HL-60 (cell line): ENCODE results near the gene TMEM184A.

Experiments
- DNase-seq, 2 experiments: peaks; one replicate each; pipeline ENCODE4 v3.0.0-alpha.2; 2010 to 2020; ENCODE audit warnings: low read depth in 1 of 2, low spot score in 1 of 2
- H3K27ac ChIP-seq: fragments of 250-450 bp; sonication (Bioruptor Pico); replicated peaks from 2 replicates; pipeline ENCODE4 v1.5.1; 2020; ENCODE audit warnings: mild to moderate bottlenecking, moderate library complexity
- H3K27me3 ChIP-seq: fragments of 250-450 bp; sonication (Bioruptor Pico); 2 replicates; pipeline ENCODE4 v1.5.1; 2021; ENCODE audit warnings: mild to moderate bottlenecking, moderate library complexity; ENCODE audit not compliant: insufficient read depth, poor library complexity, severe bottlenecking
- H3K4me3 ChIP-seq: replicated peaks from 2 replicates; pipeline ENCODE4 v1.5.1; 2011; ENCODE audit warnings: mild to moderate bottlenecking, control low read depth, low read length; ENCODE audit not compliant: insufficient read depth
- CTCF ChIP-seq: IDR thresholded peaks from one replicate; pipeline ENCODE4 v1.5.1; 2011; ENCODE audit warnings: low read length, control low read depth, inconsistent platforms; ENCODE audit not compliant: insufficient read depth
- GABPA ChIP-seq: IDR thresholded peaks from 2 replicates; pipeline ENCODE4 v1.6.1; 2012; ENCODE audit warnings: low read depth
- POLR2AphosphoS5 ChIP-seq: IDR thresholded peaks from 2 replicates; pipeline ENCODE4 v1.6.1; 2012; ENCODE audit warnings: low read depth
- REST ChIP-seq: IDR thresholded peaks from 2 replicates; pipeline ENCODE4 v1.6.1; 2012; ENCODE audit warnings: low read depth; ENCODE audit not compliant: insufficient replicate concordance
- SPI1 ChIP-seq: IDR thresholded peaks from 2 replicates; pipeline ENCODE4 v1.6.1; 2012; ENCODE audit warnings: low read depth, mild to moderate bottlenecking, borderline replicate concordance

Gene TMEM184A

DNA sequence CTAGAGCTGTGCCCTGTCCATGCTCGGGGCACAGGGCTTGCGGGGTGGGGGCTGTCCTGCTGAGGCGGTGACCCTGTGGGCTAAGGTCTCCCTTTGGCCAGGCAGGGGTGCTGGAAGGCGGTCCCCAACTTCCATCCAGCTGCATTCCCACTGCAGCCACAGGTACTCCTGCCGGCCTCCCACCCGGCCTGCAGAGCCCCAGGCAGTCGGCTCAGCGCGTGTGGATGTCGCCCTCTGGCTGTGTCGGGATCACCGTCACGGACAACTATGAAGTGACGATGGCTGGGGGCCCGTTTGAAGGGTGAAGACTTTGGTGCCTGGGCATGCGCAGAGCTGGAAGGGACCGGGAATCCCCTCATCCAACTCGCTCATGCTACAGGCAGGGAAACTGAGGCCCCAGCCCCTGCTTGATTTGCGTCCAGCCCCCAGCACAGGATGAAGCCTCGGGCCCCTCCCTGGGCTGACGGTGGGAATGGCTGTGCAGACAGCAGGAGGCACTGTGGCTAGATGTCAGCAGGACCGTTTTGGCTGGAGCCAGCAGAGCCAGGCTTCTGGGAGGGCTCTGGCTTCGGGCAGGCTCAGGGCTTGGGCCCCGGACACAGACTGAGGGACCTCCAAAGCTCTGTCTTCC lies 2.3 kb upstream of the TMEM184A start:
- DNase-seq: no peak
- H3K27ac ChIP-seq: no peak overlapping the region
- H3K27me3 ChIP-seq: no peaks in the 10 kb centered on the region
- TF ChIP-seq REST (no peak), GABPA (no peak), SPI1 (no peak), POLR2AphosphoS5 (no peak), CTCF (no peak)
- no peak overlapping the region for H3K4me3 ChIP-seq

DNA sequence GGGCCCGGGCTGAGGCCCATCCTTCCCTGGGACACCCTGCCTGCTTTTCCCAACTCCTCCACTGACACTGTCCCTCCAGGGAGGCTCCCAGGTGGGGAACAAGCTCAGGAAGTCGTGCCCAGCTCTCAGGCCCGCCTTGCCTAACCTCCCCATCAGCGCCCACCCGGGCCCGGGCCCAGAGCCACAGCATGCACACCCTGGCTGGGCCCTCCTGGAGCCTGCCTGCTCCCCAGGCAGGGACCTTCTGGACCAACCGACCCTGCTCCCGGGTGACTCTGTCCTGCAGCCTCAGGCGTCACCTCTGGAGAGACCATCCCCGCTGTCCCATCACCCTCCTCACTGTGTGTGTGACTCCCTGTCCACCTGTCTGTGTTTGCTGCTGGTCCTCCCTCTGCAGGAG lies 1.8 kb upstream of the TMEM184A start:
- Histone ChIP-seq H3K27ac (no peak overlapping the region), H3K4me3 (no peak overlapping the region), H3K27me3 (no peaks in the 10 kb centered on the region)
- no peak for DNase-seq
- no peak for TF ChIP-seq SPI1
- TF ChIP-seq CTCF: no peak
- no peak for TF ChIP-seq GABPA
- TF ChIP-seq POLR2AphosphoS5: no peak
- TF ChIP-seq REST: no peak

GRCh38 chr7:1557006-1557405 lies 1.0 kb upstream of the TMEM184A start:
- TF ChIP-seq POLR2AphosphoS5 (no peak), REST (no peak), GABPA (no peak), CTCF (no peak)
- no peak for DNase-seq
- Histone ChIP-seq H3K27ac (no peak overlapping the region), H3K27me3 (no peaks in the 10 kb centered on the region), H3K4me3 (no peak overlapping the region)
